Stomach (tissue), 4 donors: ENCODE data around the gene BIRC7.

Experiments used
- CTCF ChIP-seq, 7 experiments: fragments of 450-650 bp in 4 of 7; fragments of 200-600 bp in 3 of 7; sonication (generic) in 3 of 7; IDR thresholded peaks; one replicate each; pipeline ENCODE4 v1.5.1; 2016 to 2019; ENCODE audit warnings: antibody characterized with exemption in 7 of 7, control low read depth in 2 of 7, mild to moderate bottlenecking in 1 of 7
- EP300 ChIP-seq: sonication (generic); formaldehyde crosslinking; IDR thresholded peaks from one replicate; pipeline ENCODE4 v1.6.1; 2017; ENCODE audit warnings: antibody characterized with exemption
- POLR2A ChIP-seq, 4 donors: fragments of 450-650 bp; IDR thresholded peaks; one replicate each; pipeline ENCODE4 v1.6.1; 2016; ENCODE audit warnings: antibody characterized with exemption in 4 of 4, control low read depth in 2 of 4, mild to moderate bottlenecking in 1 of 4, moderate library complexity in 1 of 4

GRCh38 chr20:63282946-63283345 lies 47.2 kb downstream of the BIRC7 start:
- TF ChIP-seq POLR2A (IDR thresholded peaks at IDR 0.05) (no peak), CTCF (IDR thresholded peaks at IDR 0.05) (no peak), EP300 (no peak)
